RPMI8226 (cell line): ENCODE data around the gene CDC42EP2.
"Not testable (repeated sequence)": the region's sequence is repeated elsewhere in the genome, so short reads cannot be mapped to it uniquely, and the experiment has no call there.

Experiments used
- DNase-seq: peaks from one replicate; pipeline ENCODE4 v3.0.0-alpha.2; 2015

The CDC42EP2 gene

GRCh38 chr11:65321076-65321475 lies 6.4 kb downstream of the CDC42EP2 start:
- no peak for DNase-seq

- no peak for DNase-seq
Measured at GRCh38 chr11:65321828-65322485, 7.3 kb downstream of the CDC42EP2 start.

GRCh38 chr11:65323813-65324212 lies 9.1 kb downstream of the CDC42EP2 start:
- DNase-seq = no peak

- no peak for DNase-seq
Measured at GRCh38 chr11:65325435-65325834, 10.8 kb downstream of the CDC42EP2 start.

- no peak for DNase-seq
Measured at GRCh38 chr11:65327021-65327420, 12.4 kb downstream of the CDC42EP2 start.

GRCh38 chr11:65329478-65329877 lies 14.8 kb downstream of the CDC42EP2 start:
- DNase-seq = peak; percentile 56

- DNase-seq = peak; percentile 97
Measured at GRCh38 chr11:65329944-65330403, 15.3 kb downstream of the CDC42EP2 start.

GRCh38 chr11:65330544-65330943 lies 15.9 kb downstream of the CDC42EP2 start:
- DNase-seq = no peak

GRCh38 chr11:65332591-65332990 lies 17.9 kb downstream of the CDC42EP2 start:
- DNase-seq = not testable (repeated sequence)

GRCh38 chr11:65334696-65335295 lies 20.1 kb downstream of the CDC42EP2 start:
- DNase-seq = no peak

GRCh38 chr11:65338676-65339075 lies 24.0 kb downstream of the CDC42EP2 start:
- no peak for DNase-seq

- no peak for DNase-seq
Measured at GRCh38 chr11:65340226-65340625, 25.6 kb downstream of the CDC42EP2 start.

- DNase-seq = no peak
Measured at GRCh38 chr11:65341856-65342255, 27.2 kb downstream of the CDC42EP2 start.

- DNase-seq = no peak
Measured at GRCh38 chr11:65351511-65351910, 36.8 kb downstream of the CDC42EP2 start.

GRCh38 chr11:65352783-65353182 lies 38.1 kb downstream of the CDC42EP2 start:
- peak; percentile 37 for DNase-seq

- no peak for DNase-seq
Measured at GRCh38 chr11:65353376-65353775, 38.7 kb downstream of the CDC42EP2 start.

GRCh38 chr11:65353900-65354264 lies 39.2 kb downstream of the CDC42EP2 start:
- no peak for DNase-seq

- DNase-seq = peak; percentile 99
Measured at GRCh38 chr11:65354265-65355012, 39.8 kb downstream of the CDC42EP2 start, which contains the start of gene TIGD3. Gene TIGD3 (plus strand): TSS chr11:65354751. CDS start chr11:65355809, 1,058 bp downstream.

- peak; percentile 79 for DNase-seq
Measured at GRCh38 chr11:65355013-65355775, 40.5 kb downstream of the CDC42EP2 start.

GRCh38 chr11:65355776-65356393 lies 41.2 kb downstream of the CDC42EP2 start:
- no peak for DNase-seq

- DNase-seq = no peak
Measured at GRCh38 chr11:65356394-65356972, 41.8 kb downstream of the CDC42EP2 start.

GRCh38 chr11:65357856-65358356 lies 43.2 kb downstream of the CDC42EP2 start:
- no peak for DNase-seq
